ENCODE data around the gene MRI1.
"Not testable (repeated sequence)": the region's sequence is repeated elsewhere in the genome, so short reads cannot be mapped to it uniquely, and the experiment has no call there.

Gene MRI1

DNA sequence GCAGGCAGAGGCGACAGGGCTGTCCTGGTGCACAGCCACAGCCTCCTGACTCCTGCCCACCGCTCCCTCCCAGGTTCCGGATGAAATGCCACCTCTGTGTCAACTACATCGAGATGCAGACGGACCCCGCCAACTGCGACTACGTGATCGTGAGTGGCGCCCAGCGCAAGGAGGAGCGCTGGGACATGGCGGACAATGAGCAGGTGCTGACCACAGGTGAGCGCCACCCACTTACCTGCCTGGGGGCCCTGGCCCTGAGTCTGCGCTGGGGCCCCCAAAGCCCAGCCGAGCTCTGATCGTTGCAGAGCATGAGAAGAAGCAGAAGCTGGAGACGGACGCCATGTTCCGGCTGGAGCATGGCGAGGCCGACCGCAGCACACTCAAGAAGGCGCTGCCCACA lies 5.5 kb upstream of the MRI1 start:
- no peak for DNase-seq

DNA sequence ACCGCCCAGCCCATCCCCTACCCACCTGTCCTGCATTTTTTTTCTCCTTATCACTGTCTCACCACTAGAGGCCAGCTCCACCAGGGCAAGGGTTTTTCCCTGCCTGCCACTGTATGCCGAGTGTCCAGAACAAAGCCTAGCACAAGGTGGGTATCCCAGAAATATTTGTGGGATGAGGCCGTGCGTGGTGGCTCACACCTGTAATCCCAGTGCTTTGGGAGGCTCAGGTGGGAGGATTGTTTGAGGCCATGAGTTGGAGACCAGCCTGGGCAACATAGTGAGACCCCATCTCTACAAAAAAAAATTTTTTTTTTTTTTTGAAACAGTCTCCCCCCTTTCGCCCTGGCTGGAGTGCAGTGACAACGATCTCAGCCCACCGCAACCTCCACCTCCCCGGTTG lies 2.9 kb upstream of the MRI1 start:
- DNase-seq, result no peak

DNA sequence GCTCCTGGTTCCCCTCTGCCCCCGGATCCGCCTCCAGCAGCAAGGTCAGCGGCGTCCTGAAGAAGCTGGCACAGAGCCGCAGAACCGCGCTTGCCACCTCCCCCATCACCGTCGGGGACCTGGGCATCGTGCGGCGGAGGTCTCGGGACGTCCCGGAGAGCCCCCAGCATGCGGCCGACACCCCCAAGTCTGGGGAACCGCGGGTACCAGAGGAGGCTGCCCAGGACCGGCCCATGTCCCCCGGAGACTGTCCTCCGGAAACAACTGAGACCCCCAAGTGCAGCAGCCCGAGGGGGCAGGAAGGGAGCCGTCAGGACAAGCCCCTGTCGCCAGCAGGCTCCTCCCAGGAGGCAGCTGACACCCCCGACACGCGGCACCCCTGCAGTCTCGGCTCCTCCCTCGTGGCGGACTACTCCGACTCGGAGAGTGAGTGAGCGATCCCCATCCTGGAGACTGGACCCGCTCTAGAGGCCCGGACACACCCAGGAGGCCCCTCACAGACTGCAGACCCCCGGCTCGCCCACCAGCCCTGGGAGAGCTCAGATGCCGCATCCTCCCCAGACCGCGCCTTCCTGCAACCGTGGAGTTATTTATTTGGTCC lies 1.6 kb upstream of the MRI1 start:
- DNase-seq, result no peak

DNA sequence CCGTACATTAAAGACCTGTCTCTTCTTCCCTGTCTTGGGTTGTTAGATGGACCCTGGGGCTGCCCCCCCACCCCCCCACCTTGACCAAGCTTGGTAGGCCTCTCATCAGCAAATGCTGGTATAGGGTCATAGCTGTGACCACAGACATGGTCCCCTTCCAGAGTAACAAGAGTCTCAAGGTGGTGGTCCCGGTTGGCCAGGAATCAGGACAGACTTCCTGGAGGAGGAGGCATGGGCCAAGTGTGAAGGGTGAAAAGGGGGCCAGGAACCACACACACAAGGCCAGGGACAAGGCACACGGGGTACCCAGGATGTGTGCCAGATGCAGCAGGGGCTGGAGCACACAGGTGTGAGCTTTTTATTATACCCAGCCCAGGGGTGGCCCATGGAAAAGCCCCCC lies 1.1 kb upstream of the MRI1 start:
- no peak for DNase-seq

DNA sequence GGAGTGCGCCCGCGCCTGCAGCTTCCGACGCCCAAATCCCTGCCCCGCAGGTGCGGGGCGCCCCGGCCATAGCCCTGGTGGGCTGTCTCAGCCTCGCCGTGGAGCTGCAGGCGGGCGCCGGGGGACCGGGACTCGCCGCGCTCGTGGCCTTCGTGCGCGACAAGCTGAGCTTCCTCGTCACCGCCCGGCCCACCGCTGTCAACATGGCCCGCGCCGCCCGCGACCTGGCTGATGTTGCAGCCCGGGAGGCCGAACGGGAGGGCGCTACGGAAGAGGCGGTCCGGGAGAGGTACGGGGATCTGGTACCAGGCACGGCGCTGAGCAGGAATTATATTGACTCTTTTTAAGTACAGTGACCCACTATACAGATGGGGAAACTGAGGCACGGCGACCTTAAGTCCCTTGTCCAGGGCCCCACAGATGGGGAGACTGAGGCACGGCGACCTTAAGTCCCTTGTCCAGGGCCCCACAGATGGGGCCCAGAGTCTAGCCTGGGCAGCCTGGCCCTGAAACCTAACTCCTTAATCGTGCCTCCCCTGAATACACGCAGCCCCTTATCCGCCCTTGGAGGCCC lies 586 bp downstream of the MRI1 start:
- DNase-seq, result peak in 6 of 56 donors; percentile 3 to 22 (median 12)

DNA sequence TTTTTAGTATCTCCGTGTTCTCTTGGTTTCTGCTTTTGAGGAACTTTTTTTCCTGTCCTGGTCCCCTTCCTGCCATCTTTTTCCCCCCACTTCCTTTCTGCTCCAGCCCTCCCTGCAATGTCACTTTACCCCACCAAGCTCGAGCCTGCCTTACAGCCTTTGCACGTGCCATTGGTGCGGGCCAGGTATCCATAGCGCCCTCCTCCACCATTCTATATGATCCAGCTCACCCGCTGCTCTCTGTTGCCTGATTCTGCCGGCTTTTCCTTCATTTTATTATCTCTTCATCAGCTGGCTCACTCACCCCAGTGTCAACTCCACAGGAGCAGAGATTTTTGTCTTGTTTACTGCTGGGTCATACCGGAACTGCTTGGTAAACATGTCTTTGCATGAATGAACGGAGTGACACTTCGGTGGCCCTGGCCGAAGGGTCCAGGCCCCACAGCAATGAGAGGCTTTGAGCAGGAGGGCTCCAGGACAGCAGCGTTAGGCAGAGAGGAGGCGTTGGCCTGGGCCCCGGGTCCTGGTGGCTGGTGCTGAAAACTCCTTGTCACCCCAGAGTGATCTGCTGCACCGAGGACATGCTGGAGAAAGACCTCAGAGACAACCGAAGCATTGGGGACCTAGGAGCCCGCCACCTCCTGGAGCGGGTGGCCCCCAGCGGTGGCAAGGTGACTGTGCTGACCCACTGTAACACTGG lies 1.2 kb downstream of the MRI1 start:
- peak in 1 of 56 donors; percentile 6 for DNase-seq

DNA sequence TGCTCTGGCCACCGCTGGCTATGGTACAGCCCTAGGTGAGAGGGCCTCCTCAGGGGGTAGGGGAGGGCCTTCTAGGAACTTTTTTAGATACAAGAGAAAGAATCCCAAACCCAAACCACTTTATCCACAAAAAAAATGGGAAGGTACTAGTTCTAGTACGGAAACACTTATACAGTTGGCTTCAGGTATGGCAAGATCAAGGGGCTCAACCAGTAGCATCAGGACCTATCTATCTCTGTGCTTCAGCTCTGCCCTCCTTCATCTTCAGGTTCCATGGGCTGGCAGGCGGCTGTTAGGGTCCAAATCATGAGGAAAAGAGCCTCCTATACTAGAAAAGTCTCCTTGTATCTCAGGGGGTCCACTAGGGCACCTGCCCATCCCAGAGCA lies 1.8 kb downstream of the MRI1 start:
- no peak for DNase-seq

DNA sequence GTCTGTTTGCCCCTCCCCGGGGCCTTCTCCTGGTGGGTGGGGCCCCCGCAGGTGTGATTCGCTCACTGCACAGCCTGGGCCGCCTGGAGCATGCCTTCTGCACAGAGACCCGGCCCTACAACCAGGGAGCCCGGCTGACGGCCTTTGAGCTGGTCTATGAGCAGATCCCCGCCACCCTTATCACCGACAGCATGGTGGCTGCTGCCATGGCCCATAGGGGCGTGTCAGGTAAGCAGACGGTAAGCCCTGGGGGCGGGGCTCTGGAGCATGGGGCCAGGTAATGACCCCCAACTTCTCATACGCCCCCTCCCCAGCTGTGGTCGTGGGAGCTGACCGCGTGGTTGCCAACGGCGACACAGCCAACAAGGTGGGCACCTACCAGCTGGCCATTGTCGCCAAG lies 4.2 kb downstream of the MRI1 start:
- DNase-seq, result no peak

DNA sequence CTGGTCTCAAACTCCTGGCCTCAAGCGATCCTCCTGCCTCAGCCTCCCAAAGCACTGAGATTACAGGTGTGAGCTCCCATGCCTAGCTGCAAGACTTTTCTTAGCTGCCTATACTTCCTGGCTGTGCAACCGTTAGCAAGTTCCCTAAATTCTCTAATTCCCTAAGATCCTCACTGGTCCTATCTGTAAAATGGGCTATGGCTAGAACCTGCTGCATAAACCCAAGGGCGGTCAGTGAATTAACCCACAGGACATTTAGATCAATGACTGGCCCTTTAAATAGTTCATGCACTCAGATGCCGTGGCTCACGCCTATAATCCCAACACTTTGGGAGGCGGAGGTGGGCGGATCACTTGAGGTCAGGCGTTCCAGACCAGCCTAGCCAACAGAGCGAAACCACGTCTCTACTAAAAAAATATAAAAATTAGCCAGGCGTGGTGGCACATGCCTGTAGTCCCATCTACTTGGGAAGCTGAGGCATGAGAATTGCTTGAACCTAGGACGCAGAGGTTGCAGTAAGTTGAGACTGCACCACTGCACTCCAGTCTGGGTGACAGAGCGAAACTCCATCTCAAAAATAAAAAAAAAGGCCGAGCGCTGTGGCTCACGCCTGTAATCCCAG lies 5.8 kb downstream of the MRI1 start:
- DNase-seq, result no peak

DNA sequence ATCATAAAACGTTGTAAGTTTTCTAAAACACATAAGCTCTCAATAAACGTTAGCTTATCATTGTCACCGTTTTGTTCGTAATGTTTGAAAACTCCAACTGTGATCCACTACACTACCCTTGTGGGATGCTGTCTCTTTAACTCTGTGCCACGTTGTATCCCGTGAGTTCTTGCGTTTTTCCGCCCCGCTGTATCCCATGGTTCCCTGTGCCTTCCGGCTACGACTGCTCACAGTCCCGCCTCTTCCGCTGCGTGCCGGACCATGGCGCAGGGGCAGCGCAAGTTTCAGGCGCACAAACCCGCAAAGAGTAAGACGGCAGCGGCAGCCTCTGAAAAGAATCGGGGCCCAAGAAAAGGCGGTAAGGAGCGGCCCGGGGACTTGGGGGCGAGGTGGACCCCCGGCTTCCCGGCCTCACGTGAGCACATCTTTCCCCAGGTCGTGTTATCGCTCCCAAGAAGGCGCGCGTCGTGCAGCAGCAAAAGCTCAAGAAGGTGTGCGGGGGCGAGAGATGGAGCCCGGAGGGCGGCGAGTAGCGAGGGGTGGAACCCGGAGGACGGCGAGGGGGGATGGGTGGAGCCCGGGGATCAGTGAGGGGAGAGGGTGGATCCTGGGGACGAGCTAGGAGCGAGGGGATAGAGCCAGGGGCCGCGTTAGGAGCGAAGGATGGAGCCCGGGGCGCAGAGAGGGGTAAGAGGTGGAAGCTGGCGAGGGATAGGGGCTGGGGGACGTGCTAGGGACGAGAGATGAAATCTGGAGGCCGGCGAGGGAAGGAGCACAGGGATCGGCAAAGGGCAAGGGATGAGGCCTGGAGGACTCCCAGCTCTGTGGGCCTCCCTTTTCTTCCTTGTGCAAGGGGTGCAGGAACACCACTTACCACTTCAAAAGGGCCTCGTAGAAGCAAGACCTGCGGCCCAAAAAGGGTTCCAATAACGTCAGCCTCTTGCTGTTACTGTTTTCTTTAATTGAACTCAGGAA lies 10.2 kb downstream of the MRI1 start, which contains the start of gene C19orf53:
Gene C19orf53, plus strand, starts transcription at position 240 of the 975 bp plus-strand sequence. Its CDS starts 22 bp downstream, at position 262.
- peak in 55 of 56 donors; percentile 58 to 97 (median 88) for DNase-seq

DNA sequence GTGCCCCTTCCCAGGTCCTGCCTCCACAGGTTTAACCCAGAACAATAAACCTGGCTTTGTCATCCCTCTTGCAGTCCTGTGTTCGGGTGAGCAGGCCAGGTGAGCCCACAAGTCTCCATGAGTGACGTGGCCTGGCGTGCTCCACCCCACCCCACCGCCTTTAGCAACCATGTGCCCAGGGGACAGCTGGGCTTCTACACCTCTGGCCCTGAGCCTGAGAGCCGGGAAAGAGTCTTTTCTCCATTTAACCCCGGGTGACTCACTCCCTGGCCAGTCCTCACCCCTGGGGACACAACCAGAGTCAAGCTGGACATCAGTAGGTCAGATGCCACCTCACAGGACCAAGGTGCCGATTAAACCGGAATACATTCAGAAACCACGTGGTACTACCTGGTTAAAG lies 14.1 kb downstream of the MRI1 start:
- DNase-seq, result no peak

DNA sequence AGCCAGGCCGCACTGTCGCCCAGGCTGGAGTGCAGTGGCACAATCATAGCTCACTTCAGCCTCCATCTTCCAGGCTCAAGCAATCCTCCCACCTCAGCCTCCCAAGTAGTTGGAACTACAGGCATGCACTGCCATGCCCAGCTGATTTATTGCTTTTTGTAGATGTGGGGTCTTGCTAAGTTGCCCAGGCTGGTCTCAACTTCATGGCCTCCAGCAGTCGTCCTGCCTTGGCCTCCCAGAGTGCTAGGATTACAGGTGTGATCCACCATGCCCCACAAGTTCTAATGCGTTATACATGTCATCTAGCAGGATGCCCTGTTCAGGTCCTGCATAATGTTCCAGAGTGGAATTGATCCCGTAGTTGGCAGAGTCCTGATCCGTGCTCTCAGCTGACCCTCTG lies 14.5 kb downstream of the MRI1 start:
- no peak for DNase-seq

DNA sequence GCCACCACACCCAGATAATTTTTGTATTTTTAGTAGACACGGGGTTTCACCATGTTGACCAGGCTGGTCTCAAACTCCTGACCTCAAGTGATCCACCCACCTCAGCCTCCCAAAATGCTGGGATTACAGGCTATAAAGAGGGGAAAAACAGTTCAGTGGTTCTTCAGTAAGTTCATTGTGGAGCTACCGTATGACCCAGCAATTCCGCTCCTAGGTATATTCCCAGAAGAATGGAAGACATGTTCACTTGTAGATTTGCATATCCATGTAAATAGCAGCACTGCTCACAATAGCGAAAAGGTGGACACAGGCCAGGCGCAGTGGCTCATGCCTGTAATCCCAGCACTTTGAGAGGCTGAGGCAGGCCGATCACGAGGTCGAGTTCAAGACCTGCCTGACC lies 15.5 kb downstream of the MRI1 start:
- not testable (repeated sequence) for DNase-seq

DNA sequence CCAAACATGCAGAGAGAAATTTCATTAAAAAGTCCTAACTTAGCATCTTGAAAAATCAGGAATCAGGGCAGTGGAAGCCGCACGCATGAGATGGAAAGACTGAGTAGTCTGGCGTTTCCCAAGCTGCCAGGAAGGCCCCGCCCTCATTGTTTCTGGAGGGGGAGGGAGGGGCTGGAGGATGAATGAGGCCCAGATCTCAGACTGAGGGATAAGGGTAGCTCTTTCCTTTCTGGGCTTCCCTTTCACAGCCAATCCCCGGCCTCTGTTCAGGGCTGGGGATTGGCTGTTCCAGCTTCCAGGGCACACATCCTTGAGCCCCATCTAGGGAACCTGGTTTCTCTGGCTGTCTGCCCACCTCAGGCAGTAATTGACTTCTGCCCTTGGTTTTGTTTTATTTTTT lies 17.2 kb downstream of the MRI1 start:
- DNase-seq, result peak in 13 of 56 donors; percentile 1 to 39 (median 11)

DNA sequence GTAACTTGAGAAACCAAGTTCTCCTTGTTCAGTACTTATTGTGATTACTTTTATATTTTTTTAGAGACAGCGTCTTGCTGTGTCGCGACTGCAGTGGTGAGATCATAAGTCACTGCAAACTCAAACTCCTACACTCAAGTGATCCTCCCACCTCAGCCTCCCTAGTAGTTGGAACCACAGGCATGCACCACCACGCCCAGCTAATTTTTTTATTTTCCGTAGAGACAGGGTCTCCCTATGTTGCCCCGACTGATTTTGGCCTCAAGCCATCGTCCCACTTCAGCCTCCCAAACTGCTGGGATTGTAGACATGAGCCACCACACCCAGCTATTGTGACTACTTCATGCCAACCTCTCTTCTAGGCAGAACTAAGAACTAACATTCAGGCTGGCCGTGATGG lies 18.2 kb downstream of the MRI1 start:
- no peak for DNase-seq

DNA sequence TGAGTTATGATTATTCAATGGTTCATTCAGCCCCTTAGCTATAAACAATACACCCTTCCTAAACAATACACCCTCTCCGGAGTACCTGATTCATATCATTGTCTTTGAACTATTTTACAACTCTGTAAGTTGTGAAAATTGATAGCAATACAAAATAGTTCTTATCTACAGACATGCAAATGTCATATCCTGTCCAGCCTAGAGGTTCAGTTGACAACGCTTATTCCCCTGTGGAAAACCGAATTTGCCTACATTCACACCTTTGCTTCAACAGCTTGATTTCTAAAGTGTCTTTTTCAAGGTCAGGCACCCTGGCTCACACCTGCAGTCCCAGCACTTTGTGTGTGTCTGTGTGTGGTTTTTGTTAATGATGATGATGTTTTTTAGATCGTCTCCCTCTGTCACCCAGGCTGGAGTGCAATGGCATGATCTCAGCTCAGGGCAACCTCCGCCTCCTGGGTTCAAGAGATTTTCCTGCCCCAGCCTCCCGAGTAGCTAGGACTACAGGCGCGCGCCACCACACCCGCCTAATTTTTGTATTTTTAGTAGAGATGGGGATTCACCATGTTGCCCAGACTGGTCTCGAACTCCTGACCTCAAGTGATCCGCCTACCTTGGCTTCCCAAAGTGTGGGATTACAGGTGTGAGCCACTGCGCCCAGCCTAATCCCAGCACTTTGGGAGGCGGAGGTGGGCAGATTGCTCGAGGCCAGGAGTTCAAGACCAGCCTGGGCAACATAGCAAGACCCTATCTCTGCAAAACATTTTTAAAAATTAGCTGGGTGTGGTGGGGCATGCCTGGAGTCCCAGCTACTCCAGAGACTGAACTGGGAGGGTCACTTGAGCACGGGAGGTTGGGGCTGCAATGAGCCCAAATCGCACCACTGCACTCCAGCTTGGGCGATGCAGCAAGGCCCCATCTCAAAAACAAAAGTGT lies 19.5 kb downstream of the MRI1 start:
- no peak for DNase-seq

DNA sequence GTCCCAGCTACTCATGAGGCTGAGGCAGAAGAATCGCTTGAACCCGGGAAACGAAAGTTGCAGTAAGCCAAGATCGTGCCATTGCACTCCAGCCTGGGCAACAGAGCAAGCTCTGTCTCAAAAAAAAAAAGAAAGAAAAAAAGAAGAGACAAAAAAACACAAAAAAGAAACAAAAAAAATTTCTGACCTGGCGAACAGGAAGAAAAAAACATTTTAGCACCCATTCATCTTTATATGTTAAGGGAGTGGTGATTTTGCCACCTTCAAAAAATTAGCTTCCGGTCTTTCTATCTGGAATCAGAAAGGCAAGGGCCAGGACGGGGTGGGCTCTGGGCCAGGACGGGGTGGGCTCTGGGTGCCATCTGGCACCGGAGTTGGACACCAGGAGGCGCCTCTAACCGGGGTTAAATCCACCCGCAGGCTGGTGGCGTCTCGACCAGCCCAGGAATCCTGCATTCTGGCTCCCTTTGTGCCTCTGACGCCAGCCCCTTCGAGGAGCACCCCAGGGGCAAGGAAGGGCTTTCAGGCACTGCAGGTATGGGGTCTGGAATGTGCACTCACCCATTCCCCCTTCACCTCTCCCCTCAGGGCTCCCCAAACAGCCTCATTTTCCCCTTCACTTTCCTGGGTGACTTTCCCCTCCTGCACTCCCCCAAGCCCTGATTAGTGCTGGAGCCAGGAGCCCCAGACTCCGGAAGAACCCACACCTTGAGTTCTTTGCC lies 20.6 kb downstream of the MRI1 start:
- peak in 39 of 56 donors; percentile 5 to 76 (median 34) for DNase-seq

DNA sequence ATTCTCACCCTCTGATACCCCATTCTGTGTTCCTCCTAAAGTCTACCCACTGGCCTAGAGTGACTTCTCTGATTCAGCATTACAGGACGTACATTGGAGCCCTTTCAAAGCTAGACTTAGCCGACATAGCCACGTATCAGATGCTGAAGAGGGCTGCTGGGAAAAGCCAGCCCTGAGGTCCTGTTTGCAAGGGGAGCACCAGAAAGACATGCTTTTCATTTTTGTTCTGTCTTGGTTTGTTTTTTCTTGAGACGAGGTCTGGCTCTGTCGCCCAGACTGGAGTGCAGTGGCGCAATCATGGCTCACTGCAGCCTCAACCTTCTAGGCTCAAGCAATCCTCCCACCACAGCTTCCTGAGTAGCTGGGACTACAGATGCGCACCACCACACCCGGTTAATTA lies 24.7 kb downstream of the MRI1 start:
- no peak for DNase-seq

DNA sequence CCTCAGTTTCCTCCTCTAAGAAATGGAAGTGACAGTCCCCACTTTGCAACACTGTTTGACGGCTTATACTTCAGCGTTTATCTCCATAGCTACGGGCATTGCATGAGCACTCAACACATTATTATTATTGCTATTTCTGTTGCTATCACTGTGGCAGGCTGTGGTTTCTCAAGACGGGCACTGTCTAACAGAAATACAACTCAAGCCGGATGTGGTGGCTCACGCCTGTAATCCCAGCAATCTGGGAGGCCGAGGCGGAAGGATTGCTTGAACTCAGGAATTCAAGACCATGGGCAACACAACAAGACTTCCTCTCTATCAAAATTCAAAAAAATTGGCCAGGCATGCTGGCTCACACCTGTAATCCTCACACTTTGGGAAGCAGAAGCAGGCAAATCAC lies 26.0 kb downstream of the MRI1 start:
- no peak for DNase-seq

Measured in nucleus accumbens (tissue), 56 donors.